IgD-negative memory B cell (primary cell): Measurements from ENCODE around the gene GSPT1. TPM values are rescaled to one million over a fixed set of nuclear protein-coding genes. Genes with fewer than 3 reads are reported as not detected.
"Not testable (repeated sequence)": the region's sequence is repeated elsewhere in the genome, so short reads cannot be mapped to it uniquely, and the experiment has no call there.

Experiments
- H3K27ac Mint-ChIP-seq, 3 donors: one replicate each; pipeline ENCODE4 v1.8.0; 2020 to 2022; ENCODE audit warnings: mild to moderate bottlenecking in 3 of 3, mixed read lengths in 3 of 3, moderate library complexity in 1 of 3
- H3K27me3 Mint-ChIP-seq: one replicate; pipeline ENCODE4 v1.8.0; 2021; ENCODE audit warnings: mixed read lengths
- H3K36me3 Mint-ChIP-seq: one replicate; pipeline ENCODE4 v1.8.0; 2020; ENCODE audit warnings: mild to moderate bottlenecking, mixed read lengths
- H3K4me1 Mint-ChIP-seq, 3 donors: one replicate each; pipeline ENCODE4 v1.8.0; 2020 to 2022; ENCODE audit warnings: mixed read lengths in 3 of 3, mild to moderate bottlenecking in 1 of 3
- H3K4me3 Mint-ChIP-seq, 4 donors: one replicate each; pipeline ENCODE4 v1.8.0; 2020 to 2022; ENCODE audit warnings: mild to moderate bottlenecking in 4 of 4, mixed read lengths in 4 of 4, moderate library complexity in 3 of 4
- H3K9me3 Mint-ChIP-seq, 3 donors: one replicate each; pipeline ENCODE4 v1.8.0; 2020 to 2021; ENCODE audit warnings: mixed read lengths in 3 of 3, mild to moderate bottlenecking in 1 of 3
- polyA plus RNA-seq: library from polyadenylated mRNA; unstranded; fragments of 300-500 nt; fragmentation: Illumina TruSeq; gene quantifications from one replicate; pipeline ENCODE4 v1.2.3, GENCODE V29; 2021

GSPT1 gene
- 77.7 TPM for polyA plus RNA-seq

- H3K27ac Mint-ChIP-seq = peak within 1 kb of the TSS; percentile 95 to 96 (median 96)
- no peaks in the 10 kb centered on the region for H3K27me3 Mint-ChIP-seq
- H3K36me3 Mint-ChIP-seq = peaks cover 5% of the 10 kb centered on the region
- H3K4me1 Mint-ChIP-seq = peaks cover 23 to 28% (median 24%) of the 10 kb centered on the region in 3 donors
- peak within 1 kb of the TSS; percentile 91 to 98 (median 96) for H3K4me3 Mint-ChIP-seq
- H3K9me3 Mint-ChIP-seq = peaks cover 0 to 2% (median 0%) of the 10 kb centered on the region in 3 donors
These were observed at the start of gene GSPT1 for GRCh38 chr16:11915644-11916523. TSS of gene GSPT1 (minus strand) at chr16:11915956. CDS start at chr16:11915720, 236 bp downstream.

GRCh38 chr16:11964761-11965551 is 49.2 kb upstream of the GSPT1 start, which contains the start of gene TNFRSF17:
TSS of gene TNFRSF17 (plus strand) at chr16:11965210. CDS start at chr16:11965325, 115 bp downstream.
- H3K36me3 Mint-ChIP-seq = peaks cover 10% of the 10 kb centered on the region
- peaks cover 34 to 49% (median 39%) of the 10 kb centered on the region in 3 donors for H3K4me1 Mint-ChIP-seq
- no peaks in the 10 kb centered on the region for H3K9me3 Mint-ChIP-seq

GRCh38 chr16:11963706-11964105 is 48.0 kb upstream of the GSPT1 start:
- H3K9me3 Mint-ChIP-seq = no peaks in the 10 kb centered on the region
- H3K36me3 Mint-ChIP-seq = peaks cover 11% of the 10 kb centered on the region
- peak overlapping the region in 3 of 4 donors; percentile 63 to 86 (median 75) for H3K4me3 Mint-ChIP-seq
- no peaks in the 10 kb centered on the region for H3K27me3 Mint-ChIP-seq
- peaks cover 30 to 53% (median 34%) of the 10 kb centered on the region in 3 donors for H3K4me1 Mint-ChIP-seq
- H3K27ac Mint-ChIP-seq = peak overlapping the region; percentile 78 to 93 (median 93)

More at GRCh38 chr16:11964761-11965551, 49.2 kb upstream of the GSPT1 start, which contains the start of gene TNFRSF17:
- H3K27ac Mint-ChIP-seq = peak within 1 kb of the TSS; percentile 78 to 93 (median 93)
- peak within 1 kb of the TSS; percentile 84 to 97 (median 90) for H3K4me3 Mint-ChIP-seq
- H3K27me3 Mint-ChIP-seq = no peaks in the 10 kb centered on the region

GRCh38 chr16:11962978-11963377 is 47.2 kb upstream of the GSPT1 start:
- peak overlapping the region in 2 of 4 donors; percentile 63 to 75 for H3K4me3 Mint-ChIP-seq
- peak overlapping the region; percentile 78 to 93 (median 80) for H3K27ac Mint-ChIP-seq
- H3K27me3 Mint-ChIP-seq, H3K9me3 Mint-ChIP-seq: not testable (repeated sequence)
- peaks cover 30 to 52% (median 34%) of the 10 kb centered on the region in 3 donors for H3K4me1 Mint-ChIP-seq
- peaks cover 11% of the 10 kb centered on the region for H3K36me3 Mint-ChIP-seq

- H3K27ac Mint-ChIP-seq = peak overlapping the region in 1 of 3 donors; percentile 78
- H3K4me3 Mint-ChIP-seq = peak overlapping the region in 1 of 4 donors; percentile 65
- not testable (repeated sequence) for H3K36me3 Mint-ChIP-seq, H3K27me3 Mint-ChIP-seq, H3K9me3 Mint-ChIP-seq
- peaks cover 27 to 48% (median 30%) of the 10 kb centered on the region in 3 donors for H3K4me1 Mint-ChIP-seq
These were observed 46.7 kb upstream of the GSPT1 start for GRCh38 chr16:11962457-11962856.

- Mint-ChIP-seq H3K4me1 (peaks cover 0 to 15% (median 3%) of the 10 kb centered on the region in 3 donors), H3K4me3 (no peak overlapping the region), H3K27me3 (no peaks in the 10 kb centered on the region), H3K36me3 (peaks cover 4% of the 10 kb centered on the region), H3K27ac (no peak overlapping the region), H3K9me3 (no peaks in the 10 kb centered on the region)
These were observed 42.0 kb upstream of the GSPT1 start for GRCh38 chr16:11957591-11958395.

- H3K27ac Mint-ChIP-seq = no peak overlapping the region
- H3K36me3 Mint-ChIP-seq = peaks cover 4% of the 10 kb centered on the region
- H3K9me3 Mint-ChIP-seq = no peaks in the 10 kb centered on the region
- H3K4me1 Mint-ChIP-seq = peaks cover 0 to 14% (median 3%) of the 10 kb centered on the region in 3 donors
- no peaks in the 10 kb centered on the region for H3K27me3 Mint-ChIP-seq
- H3K4me3 Mint-ChIP-seq = peak overlapping the region in 1 of 4 donors; percentile 17
These were observed 40.8 kb upstream of the GSPT1 start for GRCh38 chr16:11956558-11956957.

GRCh38 chr16:11955713-11956123 is 40.0 kb upstream of the GSPT1 start:
- Mint-ChIP-seq H3K9me3 (no peaks in the 10 kb centered on the region), H3K36me3 (peaks cover 4% of the 10 kb centered on the region), H3K27me3 (no peaks in the 10 kb centered on the region), H3K4me3 (no peak overlapping the region), H3K4me1 (peaks cover 1 to 14% (median 5%) of the 10 kb centered on the region in 3 donors), H3K27ac (no peak overlapping the region)

- H3K4me1 Mint-ChIP-seq = peaks cover 10 to 16% (median 14%) of the 10 kb centered on the region in 3 donors
- H3K9me3 Mint-ChIP-seq, H3K27ac Mint-ChIP-seq, H3K27me3 Mint-ChIP-seq, H3K4me3 Mint-ChIP-seq, H3K36me3 Mint-ChIP-seq: not testable (repeated sequence)
These were observed 37.8 kb upstream of the GSPT1 start for GRCh38 chr16:11953576-11953975.

- H3K4me3 Mint-ChIP-seq = peak overlapping the region in 2 of 4 donors; percentile 77 to 80
- peaks cover 10 to 13% (median 12%) of the 10 kb centered on the region in 3 donors for H3K4me1 Mint-ChIP-seq
- no peaks in the 10 kb centered on the region for H3K9me3 Mint-ChIP-seq
- H3K36me3 Mint-ChIP-seq = no peaks in the 10 kb centered on the region
- H3K27ac Mint-ChIP-seq = peak overlapping the region in 2 of 3 donors; percentile 2 to 71
- no peaks in the 10 kb centered on the region for H3K27me3 Mint-ChIP-seq
These were observed 34.6 kb upstream of the GSPT1 start for GRCh38 chr16:11950388-11950787.

GRCh38 chr16:11949527-11949926 is 33.8 kb upstream of the GSPT1 start:
- H3K4me1 Mint-ChIP-seq = peaks cover 10 to 13% (median 12%) of the 10 kb centered on the region in 3 donors
- peak overlapping the region in 1 of 4 donors; percentile 63 for H3K4me3 Mint-ChIP-seq
- peak overlapping the region in 2 of 3 donors; percentile 10 to 35 for H3K27ac Mint-ChIP-seq
- no peaks in the 10 kb centered on the region for H3K27me3 Mint-ChIP-seq
- H3K36me3 Mint-ChIP-seq = no peaks in the 10 kb centered on the region
- H3K9me3 Mint-ChIP-seq = no peaks in the 10 kb centered on the region

- no peaks in the 10 kb centered on the region for H3K36me3 Mint-ChIP-seq
- no peaks in the 10 kb centered on the region for H3K27me3 Mint-ChIP-seq
These were observed 33.1 kb upstream of the GSPT1 start for GRCh38 chr16:11948819-11949218.

GRCh38 chr16:11946433-11946832 is 30.7 kb upstream of the GSPT1 start:
- Mint-ChIP-seq H3K4me1 (peaks cover 10 to 12% (median 11%) of the 10 kb centered on the region in 3 donors), H3K36me3 (no peaks in the 10 kb centered on the region), H3K9me3 (no peaks in the 10 kb centered on the region), H3K27ac (no peak overlapping the region), H3K4me3 (no peak overlapping the region), H3K27me3 (no peaks in the 10 kb centered on the region)

More at GRCh38 chr16:11948819-11949218, 33.1 kb upstream of the GSPT1 start:
- H3K4me3 Mint-ChIP-seq = peak overlapping the region in 1 of 4 donors; percentile 18
- no peak overlapping the region for H3K27ac Mint-ChIP-seq
- H3K9me3 Mint-ChIP-seq = no peaks in the 10 kb centered on the region
- peaks cover 10 to 13% (median 12%) of the 10 kb centered on the region in 3 donors for H3K4me1 Mint-ChIP-seq

GRCh38 chr16:11941945-11942344 is 26.2 kb upstream of the GSPT1 start, which contains the start of gene NPIPB2:
TSS of gene NPIPB2 (minus strand) at chr16:11942045. CDS start at chr16:11942045, 0 bp downstream.
- H3K4me3 Mint-ChIP-seq, H3K27me3 Mint-ChIP-seq, H3K27ac Mint-ChIP-seq, H3K4me1 Mint-ChIP-seq, H3K36me3 Mint-ChIP-seq, H3K9me3 Mint-ChIP-seq: not testable (repeated sequence)
